Cardiac muscle cell (in vitro differentiated cells and primary cell): ENCODE measurements around the gene EIF3K. TPM values are rescaled to one million over a fixed set of nuclear protein-coding genes. Genes with fewer than 3 reads are reported as not detected.
A peak's percentile ranks its signal among the peaks of the same experiment; 100 is the strongest.

ENCODE experiments used
- DNase-seq, 2 donors: peaks; one replicate each; pipeline versions ENCODE4 v3.0.0 to v3.0.0-alpha.2; 2010 to 2017; ENCODE audit warnings: low read depth in 1 of 2, low spot score in 1 of 2
- H3K27ac ChIP-seq: fragments of 200-600 bp; sonication (generic); 2 replicates; pipeline ENCODE4 v1.5.1; 2016
- H3K27me3 ChIP-seq: fragments of 200-600 bp; sonication (generic); 2 replicates; pipeline ENCODE4 v1.6.0; 2016; ENCODE audit warnings: control low read depth
- H3K36me3 ChIP-seq: fragments of 200-600 bp; sonication (generic); 2 replicates; pipeline ENCODE4 v1.5.1; 2016; ENCODE audit warnings: control low read depth
- H3K4me1 ChIP-seq: fragments of 200-600 bp; sonication (generic); 2 replicates; pipeline ENCODE4 v1.8.1; 2017; ENCODE audit warnings: low read depth, mild to moderate bottlenecking, mixed run types
- H3K4me3 ChIP-seq: fragments of 200-600 bp; sonication (generic); 2 replicates; pipeline ENCODE4 v1.5.1; 2016; ENCODE audit warnings: mild to moderate bottlenecking
- H3K9me3 ChIP-seq: fragments of 200-600 bp; sonication (generic); 2 replicates; pipeline ENCODE4 v1.5.1; 2017; ENCODE audit warnings: low read depth, mild to moderate bottlenecking, control low read depth
- CTCF ChIP-seq: IDR thresholded peaks from 2 replicates; pipeline ENCODE4 v1.5.1; 2012; ENCODE audit warnings: low read depth, mild to moderate bottlenecking, low read length
- polyA plus RNA-seq: library from polyadenylated mRNA; unstranded; fragments of >200 nt; fragmentation: Nextera tagmentation; extraction: Ambion mirVana; gene quantifications from 2 replicates; pipeline ENCODE4 v1.2.1, GENCODE V29; 2016
- total RNA-seq: library from RNA; depleted of rRNA; stranded (reverse); fragments of >200 nt; gene quantifications from 2 replicates; pipeline ENCODE4 v1.2.3, GENCODE V29; 2016

EIF3K gene
- total and polyA plus RNA-seq, 2 experiments from 2014 or later: 455 to 504 TPM

DNA sequence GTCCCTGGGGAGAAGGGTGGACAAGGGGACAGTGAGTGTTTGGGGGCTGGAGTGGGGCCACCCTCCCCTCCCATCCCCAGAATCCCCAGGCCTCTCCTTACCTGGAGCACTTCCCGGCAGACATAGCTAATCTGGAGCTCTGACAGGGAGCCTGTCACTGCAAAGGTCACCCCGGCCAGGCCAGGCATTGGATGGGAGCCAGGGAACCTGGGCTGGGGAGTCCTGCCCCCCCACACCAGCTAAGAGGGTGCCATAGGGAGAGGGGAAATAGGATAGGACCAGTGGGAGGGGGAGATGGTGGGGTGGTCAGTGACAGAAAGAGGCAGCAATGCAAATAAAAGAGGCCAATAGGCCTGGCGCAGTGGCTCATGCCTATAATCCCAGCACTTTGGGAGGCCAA lies 4.7 kb upstream of the EIF3K start:
- Histone ChIP-seq H3K27ac (no peak overlapping the region), H3K9me3 (no peaks in the 10 kb centered on the region), H3K27me3 (no peaks in the 10 kb centered on the region), H3K36me3 (no peaks in the 10 kb centered on the region), H3K4me3 (no peak overlapping the region), H3K4me1 (peaks cover 6% of the 10 kb centered on the region)
- TF ChIP-seq CTCF: no peak
- no peak for DNase-seq

DNA sequence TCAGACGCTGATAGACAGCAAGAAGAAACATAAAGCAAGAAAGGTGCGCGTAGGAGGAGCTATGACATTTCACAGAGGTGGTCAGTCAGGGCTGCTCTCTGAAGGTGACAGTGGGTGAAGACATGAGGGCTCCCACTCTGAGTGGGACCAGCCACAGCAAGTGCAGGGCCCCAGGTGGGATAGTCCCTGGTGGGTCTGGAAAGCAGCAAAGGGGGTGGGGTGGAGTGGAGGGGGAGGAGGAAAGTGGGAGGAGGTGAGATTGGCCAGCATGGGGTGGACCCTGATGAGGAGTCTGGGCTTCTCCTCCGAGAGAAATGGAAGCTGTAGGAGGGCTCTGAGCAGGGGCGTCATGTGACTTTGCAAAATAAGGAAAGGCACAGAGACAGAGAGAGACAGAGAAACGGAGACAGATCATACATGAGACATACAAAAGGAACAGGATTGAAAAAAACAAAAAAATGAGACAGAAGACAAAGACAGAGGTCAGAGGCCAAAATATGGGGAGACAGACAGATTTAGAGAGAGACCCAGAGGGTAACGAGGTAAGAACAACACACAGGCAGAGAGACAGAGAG lies 3.9 kb upstream of the EIF3K start:
- Histone ChIP-seq H3K4me1 (peaks cover 11% of the 10 kb centered on the region), H3K36me3 (no peaks in the 10 kb centered on the region), H3K9me3 (no peaks in the 10 kb centered on the region), H3K4me3 (no peak overlapping the region), H3K27me3 (no peaks in the 10 kb centered on the region), H3K27ac (no peak overlapping the region)
- TF ChIP-seq CTCF: no peak
- DNase-seq: no peak

DNA sequence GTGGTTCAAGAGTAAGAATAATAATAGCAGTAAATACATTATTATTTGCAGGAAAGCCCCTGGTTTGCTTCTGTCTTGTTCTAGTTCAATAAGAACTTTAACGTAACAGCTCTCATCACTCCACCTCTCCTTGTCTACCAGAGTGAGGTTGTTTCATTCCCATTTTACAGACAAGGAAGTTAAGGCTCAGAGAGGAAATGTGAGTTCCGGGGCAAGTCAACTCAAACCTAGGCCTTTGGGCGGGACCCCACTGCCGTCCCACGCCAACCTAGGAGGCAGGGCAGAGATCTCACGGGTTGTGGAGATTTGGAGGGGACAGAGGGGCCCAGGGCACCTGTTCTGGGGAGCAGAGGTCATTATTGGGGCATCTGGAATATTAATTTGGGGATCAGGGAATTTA lies 2.7 kb upstream of the EIF3K start:
- Histone ChIP-seq H3K9me3 (no peaks in the 10 kb centered on the region), H3K36me3 (peaks cover 9% of the 10 kb centered on the region), H3K4me3 (no peak overlapping the region), H3K4me1 (peaks cover 12% of the 10 kb centered on the region), H3K27me3 (no peaks in the 10 kb centered on the region), H3K27ac (no peak overlapping the region)
- no peak for DNase-seq
- TF ChIP-seq CTCF: no peak

DNA sequence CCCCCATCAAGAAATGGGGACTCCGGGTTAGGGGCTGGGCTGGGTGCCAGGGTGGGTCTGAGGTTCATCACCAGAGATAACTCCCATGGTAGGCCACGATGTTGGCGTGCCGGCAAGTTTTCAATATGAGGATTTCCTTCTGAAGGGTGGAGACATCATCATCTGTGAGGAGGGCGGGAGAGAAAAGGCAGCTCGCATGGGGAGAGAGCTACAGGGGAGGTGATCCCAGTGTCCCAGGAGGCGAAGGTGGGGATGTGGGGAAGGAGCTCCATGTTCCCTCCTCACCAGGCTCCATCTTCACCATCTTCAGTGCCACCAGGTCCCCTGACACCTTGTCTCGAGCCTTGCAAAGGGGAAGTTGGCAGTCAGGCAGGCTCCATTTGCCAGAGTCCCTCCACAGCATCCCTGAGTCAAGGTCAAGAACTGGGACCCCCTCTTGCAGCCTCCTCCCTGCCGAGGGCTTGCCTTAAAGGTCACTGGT lies 1.7 kb upstream of the EIF3K start:
- TF ChIP-seq CTCF: no peak
- no peaks in the 10 kb centered on the region for H3K27me3 ChIP-seq
- no peak for DNase-seq
- no peaks in the 10 kb centered on the region for H3K9me3 ChIP-seq
- peaks cover 15% of the 10 kb centered on the region for H3K36me3 ChIP-seq
- H3K4me3 ChIP-seq: no peak overlapping the region
- H3K4me1 ChIP-seq: peaks cover 12% of the 10 kb centered on the region
- no peak overlapping the region for H3K27ac ChIP-seq

- peak within 1 kb of the TSS; percentile 89 for H3K27ac ChIP-seq
- H3K9me3 ChIP-seq: no peaks in the 10 kb centered on the region
Measured at GRCh38 chr19:38617764-38618589, 1.0 kb upstream of the EIF3K start, which contains the start of gene MAP4K1. Gene MAP4K1 (minus strand): TSS chr19:38617953. CDS start chr19:38617895, 58 bp downstream.

More at GRCh38 chr19:38617764-38618589, 1.0 kb upstream of the EIF3K start, which contains the start of gene MAP4K1:
- DNase-seq: no peak
- Histone ChIP-seq H3K27me3 (no peaks in the 10 kb centered on the region), H3K4me1 (peaks cover 12% of the 10 kb centered on the region), H3K4me3 (peak within 1 kb of the TSS; percentile 75), H3K36me3 (peaks cover 20% of the 10 kb centered on the region)
- TF ChIP-seq CTCF: no peak
